Activated CD8-positive, alpha-beta memory T cell treated with anti-CD3 and anti-CD28 coated beads, Interleukin-2, amount 10 ng/mL, durations not matched to agents 7 days and 5 days (primary cell): ENCODE results near the gene RADIL. TPM values are rescaled to one million over a fixed set of nuclear protein-coding genes. Genes with fewer than 3 reads are reported as not detected.

ENCODE experiments used
- ATAC-seq: fragments of 150-1000 bp; cut with Tn5 transposase; one replicate; pipeline ENCODE4 v1.10.0; 2021; ENCODE audit warnings: moderate library complexity
- CTCF ChIA-PET: fragments of 350-600 bp; sonication (Branson Sonifier 250); formaldehyde crosslinking; loops from one replicate; lab custom pipeline; 2021; ENCODE audit warnings: antibody characterized with exemption; lab: Charles Lee
- DNase-seq: peaks from one replicate; pipeline ENCODE4 v3.0.0-alpha.2; 2020
- H3K27ac Mint-ChIP-seq: one replicate; pipeline ENCODE4 v1.8.0; 2021; ENCODE audit warnings: mild to moderate bottlenecking, mixed read lengths
- H3K27me3 Mint-ChIP-seq: one replicate; pipeline ENCODE4 v1.8.0; 2021; ENCODE audit warnings: mixed read lengths
- H3K36me3 Mint-ChIP-seq: one replicate; pipeline ENCODE4 v1.8.0; 2021; ENCODE audit warnings: mild to moderate bottlenecking, mixed read lengths
- H3K4me1 Mint-ChIP-seq: one replicate; pipeline ENCODE4 v1.8.0; 2021; ENCODE audit warnings: mixed read lengths
- H3K4me3 Mint-ChIP-seq: one replicate; pipeline ENCODE4 v1.8.0; 2021; ENCODE audit warnings: mild to moderate bottlenecking, moderate library complexity, mixed read lengths
- H3K9me3 Mint-ChIP-seq: one replicate; pipeline ENCODE4 v1.8.0; 2022; ENCODE audit warnings: low read depth, mixed read lengths
- total RNA-seq, 2 experiments: library from RNA; stranded (reverse); gene quantifications; one replicate each; pipeline ENCODE4 v1.2.3, GENCODE V29; 2021

RADIL gene
- under 1 TPM in 1 of 2 experiments, not detected in 1; 0.12 TPM for total RNA-seq

- Mint-ChIP-seq H3K9me3 (no peaks in the 10 kb centered on the region), H3K4me1 (peaks cover 8% of the 10 kb centered on the region), H3K27me3 (peaks cover 35% of the 10 kb centered on the region), H3K27ac (no peak within 1 kb of the TSS), H3K36me3 (no peaks in the 10 kb centered on the region), H3K4me3 (peak within 1 kb of the TSS; percentile 7)
- ATAC-seq: peak; percentile 97
- CTCF ChIA-PET: interaction anchor here (0.5 to 3.0 kb wide), 18 partner anchors 7 to 205 kb away, joined by 3 to 27 read pairs (median 3); no protein-coding TSS in a partner anchor
- DNase-seq: peak; percentile 92
Observed at GRCh38 chr7:4883372-4884144, at the start of gene RADIL. Gene RADIL, minus strand, starts transcription at chr7:4883716. Its CDS starts 5,577 bp downstream, at chr7:4878139.

- ATAC-seq (no peak), DNase-seq (no peak)
- H3K36me3 Mint-ChIP-seq: no peaks in the 10 kb centered on the region
- CTCF ChIA-PET: no interaction called here
- H3K27me3 Mint-ChIP-seq: no peaks in the 10 kb centered on the region
- H3K4me1 Mint-ChIP-seq: no peaks in the 10 kb centered on the region
- H3K27ac Mint-ChIP-seq: no peak overlapping the region
- no peaks in the 10 kb centered on the region for H3K9me3 Mint-ChIP-seq
- no peak overlapping the region for H3K4me3 Mint-ChIP-seq
Observed at GRCh38 chr7:4931943-4932342, 48.4 kb upstream of the RADIL start.

- CTCF ChIA-PET: no interaction called here
- ATAC-seq (no peak), DNase-seq (no peak)
Observed at GRCh38 chr7:4929005-4929404, 45.5 kb upstream of the RADIL start.

GRCh38 chr7:4928445-4928844 lies 44.9 kb upstream of the RADIL start:
- no peaks in the 10 kb centered on the region for H3K36me3 Mint-ChIP-seq
- CTCF ChIA-PET: no interaction called here
- no peak overlapping the region for H3K4me3 Mint-ChIP-seq
- no peaks in the 10 kb centered on the region for H3K27me3 Mint-ChIP-seq
- H3K4me1 Mint-ChIP-seq: no peaks in the 10 kb centered on the region
- H3K9me3 Mint-ChIP-seq: no peaks in the 10 kb centered on the region
- ATAC-seq: no peak
- no peak overlapping the region for H3K27ac Mint-ChIP-seq
- DNase-seq: no peak

More at GRCh38 chr7:4929005-4929404, 45.5 kb upstream of the RADIL start:
- H3K27me3 Mint-ChIP-seq: no peaks in the 10 kb centered on the region
- no peaks in the 10 kb centered on the region for H3K9me3 Mint-ChIP-seq
- H3K27ac Mint-ChIP-seq: no peak overlapping the region
- H3K36me3 Mint-ChIP-seq: no peaks in the 10 kb centered on the region
- H3K4me1 Mint-ChIP-seq: no peaks in the 10 kb centered on the region
- no peak overlapping the region for H3K4me3 Mint-ChIP-seq

- no peaks in the 10 kb centered on the region for H3K4me1 Mint-ChIP-seq
- CTCF ChIA-PET: no interaction called here
- no peak overlapping the region for H3K4me3 Mint-ChIP-seq
- no peak for DNase-seq
- no peaks in the 10 kb centered on the region for H3K36me3 Mint-ChIP-seq
- H3K9me3 Mint-ChIP-seq: no peaks in the 10 kb centered on the region
- no peak for ATAC-seq
- no peak overlapping the region for H3K27ac Mint-ChIP-seq
- H3K27me3 Mint-ChIP-seq: no peaks in the 10 kb centered on the region
Observed at GRCh38 chr7:4919969-4920766, 36.7 kb upstream of the RADIL start.

GRCh38 chr7:4916113-4916512 lies 32.6 kb upstream of the RADIL start:
- Mint-ChIP-seq H3K36me3 (no peaks in the 10 kb centered on the region), H3K4me1 (no peaks in the 10 kb centered on the region), H3K9me3 (no peaks in the 10 kb centered on the region), H3K27ac (no peak overlapping the region), H3K4me3 (no peak overlapping the region), H3K27me3 (no peaks in the 10 kb centered on the region)
- ATAC-seq (no peak), DNase-seq (no peak)
- CTCF ChIA-PET: no interaction called here

- no peak for ATAC-seq
- CTCF ChIA-PET: no interaction called here
- no peak overlapping the region for H3K4me3 Mint-ChIP-seq
- H3K36me3 Mint-ChIP-seq: no peaks in the 10 kb centered on the region
- no peak overlapping the region for H3K27ac Mint-ChIP-seq
- no peaks in the 10 kb centered on the region for H3K4me1 Mint-ChIP-seq
- no peak for DNase-seq
- no peaks in the 10 kb centered on the region for H3K27me3 Mint-ChIP-seq
- no peaks in the 10 kb centered on the region for H3K9me3 Mint-ChIP-seq
Observed at GRCh38 chr7:4911111-4911828, 27.8 kb upstream of the RADIL start.

GRCh38 chr7:4906682-4907081 lies 23.2 kb upstream of the RADIL start:
- H3K36me3 Mint-ChIP-seq: no peaks in the 10 kb centered on the region
- no peak overlapping the region for H3K27ac Mint-ChIP-seq
- DNase-seq: no peak
- no peaks in the 10 kb centered on the region for H3K9me3 Mint-ChIP-seq
- H3K4me3 Mint-ChIP-seq: no peak overlapping the region
- no peaks in the 10 kb centered on the region for H3K27me3 Mint-ChIP-seq
- no peak for ATAC-seq
- H3K4me1 Mint-ChIP-seq: no peaks in the 10 kb centered on the region
- CTCF ChIA-PET: no interaction called here

GRCh38 chr7:4905171-4905570 lies 21.7 kb upstream of the RADIL start:
- Mint-ChIP-seq H3K27me3 (no peaks in the 10 kb centered on the region), H3K4me1 (no peaks in the 10 kb centered on the region), H3K9me3 (no peaks in the 10 kb centered on the region), H3K4me3 (no peak overlapping the region), H3K36me3 (no peaks in the 10 kb centered on the region), H3K27ac (no peak overlapping the region)
- DNase-seq: no peak
- ATAC-seq: no peak
- CTCF ChIA-PET: no interaction called here

- no peak overlapping the region for H3K4me3 Mint-ChIP-seq
- H3K4me1 Mint-ChIP-seq: no peaks in the 10 kb centered on the region
- no peaks in the 10 kb centered on the region for H3K27me3 Mint-ChIP-seq
- CTCF ChIA-PET: no interaction called here
- no peaks in the 10 kb centered on the region for H3K9me3 Mint-ChIP-seq
- ATAC-seq: no peak
- no peak overlapping the region for H3K27ac Mint-ChIP-seq
- DNase-seq: no peak
- no peaks in the 10 kb centered on the region for H3K36me3 Mint-ChIP-seq
Observed at GRCh38 chr7:4904346-4904745, 20.8 kb upstream of the RADIL start.

GRCh38 chr7:4895766-4896165 lies 12.2 kb upstream of the RADIL start:
- H3K4me1 Mint-ChIP-seq: no peaks in the 10 kb centered on the region
- no peaks in the 10 kb centered on the region for H3K36me3 Mint-ChIP-seq
- DNase-seq (no peak), ATAC-seq (no peak)
- no peak overlapping the region for H3K4me3 Mint-ChIP-seq
- no peaks in the 10 kb centered on the region for H3K27me3 Mint-ChIP-seq
- no peak overlapping the region for H3K27ac Mint-ChIP-seq
- CTCF ChIA-PET: no interaction called here
- no peaks in the 10 kb centered on the region for H3K9me3 Mint-ChIP-seq

GRCh38 chr7:4894482-4894881 lies 11.0 kb upstream of the RADIL start:
- Mint-ChIP-seq H3K27me3 (no peaks in the 10 kb centered on the region), H3K27ac (no peak overlapping the region), H3K9me3 (no peaks in the 10 kb centered on the region), H3K4me1 (no peaks in the 10 kb centered on the region), H3K36me3 (no peaks in the 10 kb centered on the region), H3K4me3 (no peak overlapping the region)
- DNase-seq: no peak
- no peak for ATAC-seq
- CTCF ChIA-PET: no interaction called here

- Mint-ChIP-seq H3K27me3 (no peaks in the 10 kb centered on the region), H3K27ac (no peak overlapping the region), H3K9me3 (no peaks in the 10 kb centered on the region), H3K36me3 (no peaks in the 10 kb centered on the region), H3K4me3 (no peak overlapping the region), H3K4me1 (no peaks in the 10 kb centered on the region)
- CTCF ChIA-PET: no interaction called here
- DNase-seq: no peak
- no peak for ATAC-seq
Observed at GRCh38 chr7:4893929-4894475, 10.5 kb upstream of the RADIL start.
